ENCODE measurements around the gene CNTLN. TPM values are rescaled to one million over a fixed set of nuclear protein-coding genes. Genes with fewer than 3 reads are reported as not detected.

Gene CNTLN
- total RNA-seq, 1 experiment from 2014 or later: 7.8 TPM

DNA sequence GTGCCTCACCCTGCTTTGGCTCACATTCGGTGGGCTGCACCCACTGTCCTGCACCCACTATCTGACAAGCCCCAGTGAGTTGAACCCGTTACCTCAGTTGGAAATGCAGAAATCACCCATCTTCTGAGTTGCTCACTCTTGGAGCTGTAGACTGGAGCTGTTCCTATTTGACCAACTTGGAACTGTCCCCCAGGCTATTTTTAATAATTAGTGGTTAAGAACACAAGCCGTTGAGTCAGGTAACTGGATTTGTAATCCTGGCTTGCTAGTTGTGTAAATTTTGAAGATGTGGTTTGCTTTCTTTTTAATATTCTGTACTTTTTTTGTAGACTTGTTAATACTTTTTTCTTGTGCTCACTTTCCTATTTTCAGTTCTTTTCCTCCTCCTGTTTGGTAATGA, 81.2 kb downstream of the CNTLN start:
- no peaks in the 10 kb centered on the region for H3K9me3 ChIP-seq
- Mint-ChIP-seq H3K27ac (ENCODE audit: unreplicated experiment) (no peak overlapping the region), H3K36me3 (ENCODE audit: insufficient read depth, unreplicated experiment) (no peaks in the 10 kb centered on the region), H3K9me3 (ENCODE audit: unreplicated experiment) (peaks cover 26% of the 10 kb centered on the region), H3K4me3 (ENCODE audit: unreplicated experiment) (no peak overlapping the region), H3K4me1 (ENCODE audit: low read depth, unreplicated experiment) (no peaks in the 10 kb centered on the region), H3K27me3 (ENCODE audit: insufficient read depth, unreplicated experiment) (no peaks in the 10 kb centered on the region)
- BruUV-seq (replicated peaks): no TSS peak
- DNase-seq: no peak
- POLR2A ChIA-PET: no interaction called here
- no peaks in the 10 kb centered on the region for H3K27me3 ChIP-seq (replicated peaks; ENCODE audit: control insufficient read depth, insufficient read depth, low read length)
- H3K36me3 ChIP-seq (ENCODE audit: control insufficient read depth, insufficient read depth, low read length): no peaks in the 10 kb centered on the region
- CTCF ChIA-PET: no interaction called here
- TF ChIP-seq, protein P1, sequence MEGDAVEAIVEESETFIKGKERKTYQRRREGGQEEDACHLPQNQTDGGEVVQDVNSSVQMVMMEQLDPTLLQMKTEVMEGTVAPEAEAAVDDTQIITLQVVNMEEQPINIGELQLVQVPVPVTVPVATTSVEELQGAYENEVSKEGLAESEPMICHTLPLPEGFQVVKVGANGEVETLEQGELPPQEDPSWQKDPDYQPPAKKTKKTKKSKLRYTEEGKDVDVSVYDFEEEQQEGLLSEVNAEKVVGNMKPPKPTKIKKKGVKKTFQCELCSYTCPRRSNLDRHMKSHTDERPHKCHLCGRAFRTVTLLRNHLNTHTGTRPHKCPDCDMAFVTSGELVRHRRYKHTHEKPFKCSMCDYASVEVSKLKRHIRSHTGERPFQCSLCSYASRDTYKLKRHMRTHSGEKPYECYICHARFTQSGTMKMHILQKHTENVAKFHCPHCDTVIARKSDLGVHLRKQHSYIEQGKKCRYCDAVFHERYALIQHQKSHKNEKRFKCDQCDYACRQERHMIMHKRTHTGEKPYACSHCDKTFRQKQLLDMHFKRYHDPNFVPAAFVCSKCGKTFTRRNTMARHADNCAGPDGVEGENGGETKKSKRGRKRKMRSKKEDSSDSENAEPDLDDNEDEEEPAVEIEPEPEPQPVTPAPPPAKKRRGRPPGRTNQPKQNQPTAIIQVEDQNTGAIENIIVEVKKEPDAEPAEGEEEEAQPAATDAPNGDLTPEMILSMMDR (IDR thresholded peaks at IDR 0.05; ENCODE audit: insufficient read depth in 1 of 2, low read depth in 1 of 2, low read length in 1 of 2, severe bottlenecking in 1 of 2, unreplicated experiment in 1 of 2): no peak
- no peak overlapping the region for H3K4me3 ChIP-seq (ENCODE audit: low read depth, low read length)
- intact Hi-C loops (cut with micrococcal nuclease; ENCODE audit: unreplicated experiment): no loop called here
- no peaks in the 10 kb centered on the region for H3K4me1 ChIP-seq

DNA sequence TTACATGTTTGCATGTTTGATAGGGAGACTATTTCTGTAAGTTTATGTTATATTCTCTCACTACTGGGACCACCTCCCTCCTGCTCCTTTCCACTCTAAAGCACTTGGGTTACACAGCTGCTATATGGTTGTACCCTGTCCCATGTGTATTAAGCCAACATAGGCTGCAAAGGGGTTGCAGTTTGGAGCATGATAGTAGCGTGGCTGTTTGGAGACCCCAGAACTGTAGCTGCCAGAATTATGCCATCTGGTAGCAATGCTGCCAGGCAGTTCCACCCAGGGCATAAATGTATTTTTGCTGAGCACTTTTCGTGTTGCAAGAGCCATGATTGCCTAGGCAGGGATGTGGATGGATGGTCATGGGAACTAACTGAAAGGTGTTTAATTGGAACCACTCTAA, 81.8 kb downstream of the CNTLN start:
- Mint-ChIP-seq H3K27ac (ENCODE audit: unreplicated experiment) (no peak overlapping the region), H3K4me3 (ENCODE audit: unreplicated experiment) (no peak overlapping the region), H3K9me3 (ENCODE audit: unreplicated experiment) (peaks cover 26% of the 10 kb centered on the region), H3K4me1 (ENCODE audit: low read depth, unreplicated experiment) (no peaks in the 10 kb centered on the region), H3K36me3 (ENCODE audit: insufficient read depth, unreplicated experiment) (no peaks in the 10 kb centered on the region), H3K27me3 (ENCODE audit: insufficient read depth, unreplicated experiment) (no peaks in the 10 kb centered on the region)
- Histone ChIP-seq H3K36me3 (ENCODE audit: control insufficient read depth, insufficient read depth, low read length) (no peaks in the 10 kb centered on the region), H3K4me1 (no peaks in the 10 kb centered on the region), H3K27me3 (replicated peaks; ENCODE audit: control insufficient read depth, insufficient read depth, low read length) (no peaks in the 10 kb centered on the region), H3K9me3 (no peaks in the 10 kb centered on the region), H3K4me3 (ENCODE audit: low read depth, low read length) (no peak overlapping the region)
- CTCF ChIA-PET: no interaction called here
- intact Hi-C loops (cut with micrococcal nuclease; ENCODE audit: unreplicated experiment): no loop called here
- no peak for DNase-seq
- POLR2A ChIA-PET: no interaction called here
- TF ChIP-seq, protein P1 (IDR thresholded peaks at IDR 0.05; ENCODE audit: insufficient read depth in 1 of 2, low read depth in 1 of 2, low read length in 1 of 2, severe bottlenecking in 1 of 2, unreplicated experiment in 1 of 2): no peak
- no TSS peak for BruUV-seq (replicated peaks)

DNA sequence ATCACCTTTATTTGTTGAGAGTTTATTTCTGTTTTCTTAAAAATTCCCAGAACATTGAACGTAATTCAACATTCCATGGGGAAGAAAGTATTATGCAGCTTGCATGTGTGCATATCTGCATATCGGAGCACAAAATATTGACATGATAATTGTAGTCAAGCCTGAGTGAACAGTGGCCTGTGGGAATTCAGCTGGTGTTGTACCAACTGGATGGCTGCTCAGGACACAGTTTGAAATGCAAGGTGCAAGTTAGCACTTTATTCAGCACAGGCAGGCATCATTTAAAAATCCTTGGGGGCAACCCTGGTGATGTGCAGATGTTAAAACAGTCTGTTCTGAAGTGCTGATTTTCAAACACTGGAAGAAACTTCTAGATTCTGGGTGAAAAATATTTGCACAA, 82.4 kb downstream of the CNTLN start:
- Histone ChIP-seq H3K4me1 (no peaks in the 10 kb centered on the region), H3K27me3 (replicated peaks; ENCODE audit: control insufficient read depth, insufficient read depth, low read length) (no peaks in the 10 kb centered on the region), H3K4me3 (ENCODE audit: low read depth, low read length) (no peak overlapping the region), H3K9me3 (no peaks in the 10 kb centered on the region), H3K36me3 (ENCODE audit: control insufficient read depth, insufficient read depth, low read length) (no peaks in the 10 kb centered on the region)
- POLR2A ChIA-PET: no interaction called here
- no peak for DNase-seq
- Mint-ChIP-seq H3K4me3 (ENCODE audit: unreplicated experiment) (no peak overlapping the region), H3K9me3 (ENCODE audit: unreplicated experiment) (peaks cover 26% of the 10 kb centered on the region), H3K4me1 (ENCODE audit: low read depth, unreplicated experiment) (no peaks in the 10 kb centered on the region), H3K36me3 (ENCODE audit: insufficient read depth, unreplicated experiment) (no peaks in the 10 kb centered on the region), H3K27me3 (ENCODE audit: insufficient read depth, unreplicated experiment) (no peaks in the 10 kb centered on the region), H3K27ac (ENCODE audit: unreplicated experiment) (no peak overlapping the region)
- no TSS peak for BruUV-seq (replicated peaks)
- CTCF ChIA-PET: no interaction called here
- intact Hi-C loops (cut with micrococcal nuclease; ENCODE audit: unreplicated experiment): no loop called here
- TF ChIP-seq, protein P1 (IDR thresholded peaks at IDR 0.05; ENCODE audit: insufficient read depth in 1 of 2, low read depth in 1 of 2, low read length in 1 of 2, severe bottlenecking in 1 of 2, unreplicated experiment in 1 of 2): no peak
